Breast epithelium (tissue), 4 donors: ENCODE measurements around the gene AGRP. TPM values are rescaled to one million over a fixed set of nuclear protein-coding genes. Genes with fewer than 3 reads are reported as not detected.

Source experiments
- DNase-seq, 2 donors: peaks; one replicate each; pipeline ENCODE4 v3.0.0-alpha.2; 2019; ENCODE audit warnings: low spot score in 2 of 2
- H3K27ac ChIP-seq, 2 donors: fragments of 200-600 bp; sonication (generic) in 1 of 2; one replicate each; pipeline ENCODE4 v1.5.1; 2016 to 2019; ENCODE audit warnings: mild to moderate bottlenecking in 1 of 2
- H3K27me3 ChIP-seq, 2 donors: fragments of 200-600 bp; sonication (generic) in 1 of 2; one replicate each; pipeline versions ENCODE4 v1.5.1 to v1.6.0; 2017 to 2019; ENCODE audit warnings: control low read depth in 1 of 2, mild to moderate bottlenecking in 1 of 2
- H3K36me3 ChIP-seq: fragments of 200-600 bp; one replicate; pipeline ENCODE4 v1.5.1; 2019
- H3K4me1 ChIP-seq, 2 donors: fragments of 200-600 bp; sonication (generic); one replicate each; pipeline ENCODE4 v1.5.1; 2016 to 2019; ENCODE audit warnings: control low read depth in 1 of 2
- H3K4me3 ChIP-seq, 3 donors: fragments of 200-600 bp; sonication (generic); 1 replicate in 2 of 3; 2 replicates in 1 of 3; pipeline ENCODE4 v1.5.1; 2016 to 2019; ENCODE audit warnings: mild to moderate bottlenecking in 3 of 3, moderate library complexity in 2 of 3
- H3K9me3 ChIP-seq, 2 donors: fragments of 200-600 bp; sonication (generic) in 1 of 2; one replicate each; pipeline ENCODE4 v1.5.1; 2016 to 2019; ENCODE audit warnings: control low read depth in 1 of 2
- CTCF ChIP-seq, 3 donors: fragments of 450-650 bp; IDR thresholded peaks; one replicate each; pipeline ENCODE4 v1.5.1; 2016 to 2017; ENCODE audit warnings: antibody characterized with exemption in 3 of 3, mild to moderate bottlenecking in 3 of 3, moderate library complexity in 3 of 3
- POLR2A ChIP-seq: fragments of 450-650 bp; IDR thresholded peaks from one replicate; pipeline ENCODE4 v1.6.1; 2016; ENCODE audit warnings: antibody characterized with exemption, mild to moderate bottlenecking, moderate library complexity
- POLR2AphosphoS5 ChIP-seq, 3 donors: sonication (generic); formaldehyde crosslinking; IDR thresholded peaks; one replicate each; pipeline ENCODE4 v1.6.1; 2017; ENCODE audit warnings: antibody characterized with exemption in 3 of 3
- intact Hi-C: fragments of 100-400 bp; cut with DNase I; formaldehyde crosslinking; loops from one replicate; pipeline ENCODE4 v1.15.1; 2023; ENCODE audit warnings: low total_unique reads
- total RNA-seq, 3 donors: library from RNA; depleted of rRNA; stranded (reverse); fragments of >200 nt; gene quantifications; one replicate each; pipeline ENCODE4 v1.1.0, GENCODE V29; 2016

AGRP gene
- total RNA-seq, 3 donors from 2014 or later: not detected

- DNase-seq: peak; percentile 73 to 88
- Histone ChIP-seq H3K9me3 (no peaks in the 10 kb centered on the region), H3K27me3 (no peaks in the 10 kb centered on the region), H3K36me3 (no peaks in the 10 kb centered on the region), H3K27ac (peak overlapping the region; percentile 40 to 78), H3K4me1 (peaks cover 0 to 15% of the 10 kb centered on the region in 2 donors), H3K4me3 (no peak overlapping the region)
- TF ChIP-seq CTCF (IDR thresholded peaks at IDR 0.05) (no peak), POLR2AphosphoS5 (IDR thresholded peaks at IDR 0.05) (peak in 1 of 3 donors; percentile 24)
- intact Hi-C loops: no loop called here
These were observed 13.0 kb downstream of the AGRP start for GRCh38 chr16:67470359-67470758.

- TF ChIP-seq POLR2A: no peak
- no peak for TF ChIP-seq POLR2AphosphoS5 (IDR thresholded peaks at IDR 0.05)
- TF ChIP-seq CTCF (IDR thresholded peaks at IDR 0.05): no peak
- H3K27me3 ChIP-seq: no peaks in the 10 kb centered on the region
- peaks cover 0 to 18% of the 10 kb centered on the region in 2 donors for H3K4me1 ChIP-seq
- intact Hi-C loops: no loop called here
- H3K36me3 ChIP-seq: no peaks in the 10 kb centered on the region
- no peak overlapping the region for H3K4me3 ChIP-seq
- no peak for DNase-seq
- H3K9me3 ChIP-seq: no peaks in the 10 kb centered on the region
- H3K27ac ChIP-seq: no peak overlapping the region
These were observed 14.6 kb downstream of the AGRP start for GRCh38 chr16:67468731-67469130.

- H3K27me3 ChIP-seq: no peaks in the 10 kb centered on the region
- no peak for DNase-seq
- intact Hi-C loops: no loop called here
- no peaks in the 10 kb centered on the region for H3K36me3 ChIP-seq
- TF ChIP-seq CTCF (IDR thresholded peaks at IDR 0.05): no peak
- TF ChIP-seq POLR2AphosphoS5 (IDR thresholded peaks at IDR 0.05): no peak
- no peak for TF ChIP-seq POLR2A
- H3K4me3 ChIP-seq: no peak overlapping the region
- H3K27ac ChIP-seq: no peak overlapping the region
- no peaks in the 10 kb centered on the region for H3K9me3 ChIP-seq
- H3K4me1 ChIP-seq: peaks cover 6 to 39% of the 10 kb centered on the region in 2 donors
These were observed 16.8 kb downstream of the AGRP start for GRCh38 chr16:67466581-67466980.

- peak overlapping the region in 1 of 2 donors; percentile 94 for H3K27ac ChIP-seq
- intact Hi-C loops: no loop called here
- peaks cover 25 to 50% of the 10 kb centered on the region in 2 donors for H3K4me1 ChIP-seq
These were observed 18.8 kb downstream of the AGRP start for GRCh38 chr16:67464565-67464964.

GRCh38 chr16:67463691-67464090 lies 19.7 kb downstream of the AGRP start:
- intact Hi-C loops: no loop called here
- Histone ChIP-seq H3K4me3 (no peak overlapping the region), H3K27ac (peak overlapping the region in 1 of 2 donors; percentile 94), H3K9me3 (no peaks in the 10 kb centered on the region), H3K4me1 (peaks cover 34 to 58% of the 10 kb centered on the region in 2 donors), H3K27me3 (no peaks in the 10 kb centered on the region), H3K36me3 (no peaks in the 10 kb centered on the region)
- no peak for DNase-seq
- TF ChIP-seq CTCF (IDR thresholded peaks at IDR 0.05) (no peak), POLR2AphosphoS5 (IDR thresholded peaks at IDR 0.05) (no peak), POLR2A (no peak)

More at GRCh38 chr16:67464565-67464964, 18.8 kb downstream of the AGRP start:
- H3K9me3 ChIP-seq: no peaks in the 10 kb centered on the region
- H3K27me3 ChIP-seq: no peaks in the 10 kb centered on the region
- H3K36me3 ChIP-seq: no peaks in the 10 kb centered on the region
- no peak overlapping the region for H3K4me3 ChIP-seq
- DNase-seq: no peak
- TF ChIP-seq POLR2AphosphoS5 (IDR thresholded peaks at IDR 0.05) (no peak), CTCF (IDR thresholded peaks at IDR 0.05) (no peak), POLR2A (no peak)
